Measurements from ENCODE around the gene SURF6.
"Not testable (repeated sequence)": the region's sequence is repeated elsewhere in the genome, so short reads cannot be mapped to it uniquely, and the experiment has no call there.

SURF6 gene

DNA sequence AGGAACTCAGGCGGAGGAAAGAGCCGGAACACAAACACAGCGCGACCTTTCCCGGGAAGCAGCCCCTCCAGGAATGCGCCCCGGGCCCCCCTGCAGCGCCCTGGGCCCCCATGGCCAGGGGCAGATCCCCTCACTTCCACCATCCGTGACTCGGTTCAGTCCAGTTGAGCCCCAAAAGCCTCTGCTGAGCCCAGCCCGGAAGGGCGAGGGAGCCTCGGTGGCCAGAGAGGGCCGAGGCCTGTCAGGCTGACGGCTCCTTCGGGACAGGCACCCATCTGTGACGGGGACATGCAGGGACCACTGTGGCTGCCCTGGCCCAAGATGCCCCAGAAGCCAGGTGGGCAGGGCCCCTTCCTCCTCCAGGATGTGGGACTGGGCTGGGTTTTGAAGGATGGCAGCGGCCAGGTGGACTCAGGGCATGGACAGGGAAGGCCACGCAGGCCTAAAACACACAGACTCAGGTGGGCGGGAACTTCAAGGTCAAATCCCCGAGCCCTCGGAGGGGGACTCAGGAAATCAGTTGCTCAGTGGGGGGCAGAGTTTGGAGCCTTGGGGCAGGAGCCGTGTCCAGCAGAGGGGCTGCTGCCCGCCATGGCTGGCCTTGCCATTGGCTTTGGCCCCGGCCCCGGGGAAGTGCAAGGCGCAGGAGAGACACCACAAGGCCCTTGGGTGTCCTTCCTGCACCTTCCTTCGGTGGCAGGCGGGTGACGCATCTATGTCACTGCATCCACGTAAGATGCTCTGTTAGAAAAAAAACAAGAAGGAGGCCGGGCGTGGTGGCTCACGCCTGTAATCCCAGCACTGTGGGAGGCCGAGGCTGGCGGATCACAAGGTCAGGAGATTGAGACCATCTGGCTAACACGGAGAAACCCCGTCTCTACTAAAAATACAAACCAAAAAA is 31.3 kb downstream of the SURF6 start:
- H3K4me1 Mint-ChIP-seq: no peaks in the 10 kb centered on the region
- no peak overlapping the region for H3K4me3 Mint-ChIP-seq
- H3K9me3 Mint-ChIP-seq: peaks cover 12% of the 10 kb centered on the region
- TF ChIP-seq, protein P1, sequence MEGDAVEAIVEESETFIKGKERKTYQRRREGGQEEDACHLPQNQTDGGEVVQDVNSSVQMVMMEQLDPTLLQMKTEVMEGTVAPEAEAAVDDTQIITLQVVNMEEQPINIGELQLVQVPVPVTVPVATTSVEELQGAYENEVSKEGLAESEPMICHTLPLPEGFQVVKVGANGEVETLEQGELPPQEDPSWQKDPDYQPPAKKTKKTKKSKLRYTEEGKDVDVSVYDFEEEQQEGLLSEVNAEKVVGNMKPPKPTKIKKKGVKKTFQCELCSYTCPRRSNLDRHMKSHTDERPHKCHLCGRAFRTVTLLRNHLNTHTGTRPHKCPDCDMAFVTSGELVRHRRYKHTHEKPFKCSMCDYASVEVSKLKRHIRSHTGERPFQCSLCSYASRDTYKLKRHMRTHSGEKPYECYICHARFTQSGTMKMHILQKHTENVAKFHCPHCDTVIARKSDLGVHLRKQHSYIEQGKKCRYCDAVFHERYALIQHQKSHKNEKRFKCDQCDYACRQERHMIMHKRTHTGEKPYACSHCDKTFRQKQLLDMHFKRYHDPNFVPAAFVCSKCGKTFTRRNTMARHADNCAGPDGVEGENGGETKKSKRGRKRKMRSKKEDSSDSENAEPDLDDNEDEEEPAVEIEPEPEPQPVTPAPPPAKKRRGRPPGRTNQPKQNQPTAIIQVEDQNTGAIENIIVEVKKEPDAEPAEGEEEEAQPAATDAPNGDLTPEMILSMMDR (IDR thresholded peaks at IDR 0.05): no peak
- peaks cover 32% of the 10 kb centered on the region for H3K27me3 Mint-ChIP-seq (ENCODE audit: low read depth, poor library complexity)
- peaks cover 6% of the 10 kb centered on the region for H3K36me3 Mint-ChIP-seq (ENCODE audit: low read depth)
- no peak overlapping the region for H3K27ac Mint-ChIP-seq
- DNase-seq: no peak

DNA sequence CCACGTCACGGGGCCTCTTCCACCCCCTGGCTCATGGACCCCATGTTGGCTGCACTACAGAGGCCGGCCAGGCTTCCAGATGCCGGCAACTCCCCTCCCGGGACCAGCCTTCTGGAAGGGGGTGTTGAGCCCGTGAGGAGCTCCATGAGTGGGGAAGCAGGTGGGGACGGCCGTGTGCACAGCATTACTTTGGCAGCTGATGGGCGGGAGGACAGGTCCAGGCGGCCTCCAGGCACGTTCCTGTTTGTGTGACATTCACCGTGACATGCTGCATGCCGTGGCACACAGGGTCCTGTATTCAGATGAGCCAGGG is 31.9 kb downstream of the SURF6 start:
- Mint-ChIP-seq H3K4me3 (no peak overlapping the region), H3K36me3 (ENCODE audit: low read depth) (peaks cover under 1% of the 10 kb centered on the region), H3K4me1 (no peaks in the 10 kb centered on the region), H3K27me3 (ENCODE audit: low read depth, poor library complexity) (peaks cover 31% of the 10 kb centered on the region), H3K9me3 (peaks cover 5% of the 10 kb centered on the region), H3K27ac (no peak overlapping the region)
- TF ChIP-seq, protein P1 (IDR thresholded peaks at IDR 0.05): no peak
- no peak for DNase-seq

DNA sequence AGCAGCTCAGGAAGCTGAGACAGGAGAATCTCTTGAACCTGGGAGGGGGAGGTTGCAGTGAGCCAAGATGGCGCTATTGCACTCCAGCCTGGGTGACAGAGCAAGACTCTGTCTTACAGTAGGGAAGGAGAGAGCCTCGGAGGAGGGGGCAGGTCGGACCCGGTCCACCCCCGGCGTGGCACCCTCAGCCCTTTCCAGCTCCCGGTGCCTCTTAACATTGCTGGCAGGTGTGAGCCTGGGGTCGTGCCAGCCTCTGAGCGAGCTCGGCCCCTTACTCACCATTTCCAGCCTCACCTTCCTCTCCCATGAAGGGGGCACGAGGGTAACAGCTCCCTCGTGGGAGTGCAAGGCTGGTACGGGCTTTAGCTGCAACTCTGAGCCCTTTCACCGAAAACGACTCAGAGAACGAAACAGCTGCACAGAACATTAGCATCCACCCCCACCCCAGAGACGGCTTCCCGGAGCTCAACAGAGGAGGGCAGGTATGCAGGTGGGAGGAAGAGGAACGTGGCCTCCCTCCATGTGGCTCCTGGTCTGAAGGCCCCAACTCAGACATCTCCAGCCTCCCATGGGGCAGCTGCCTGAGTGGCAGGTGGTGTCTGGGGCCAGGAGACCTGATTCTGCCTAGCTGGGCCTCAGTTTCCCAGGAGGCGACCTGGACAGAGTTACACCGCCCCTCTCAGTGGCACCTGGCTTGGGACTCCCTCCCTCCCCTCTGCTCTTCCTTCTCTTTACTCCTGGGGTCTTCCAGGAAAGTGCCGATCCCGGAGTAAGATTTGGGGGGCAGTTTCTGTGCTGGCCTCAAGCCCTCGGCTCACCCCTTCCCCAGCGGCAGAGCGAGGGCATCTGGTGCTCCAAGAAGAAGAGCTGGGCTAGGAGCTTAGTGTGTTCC is 32.5 kb downstream of the SURF6 start:
- H3K27ac Mint-ChIP-seq: no peak overlapping the region

DNA sequence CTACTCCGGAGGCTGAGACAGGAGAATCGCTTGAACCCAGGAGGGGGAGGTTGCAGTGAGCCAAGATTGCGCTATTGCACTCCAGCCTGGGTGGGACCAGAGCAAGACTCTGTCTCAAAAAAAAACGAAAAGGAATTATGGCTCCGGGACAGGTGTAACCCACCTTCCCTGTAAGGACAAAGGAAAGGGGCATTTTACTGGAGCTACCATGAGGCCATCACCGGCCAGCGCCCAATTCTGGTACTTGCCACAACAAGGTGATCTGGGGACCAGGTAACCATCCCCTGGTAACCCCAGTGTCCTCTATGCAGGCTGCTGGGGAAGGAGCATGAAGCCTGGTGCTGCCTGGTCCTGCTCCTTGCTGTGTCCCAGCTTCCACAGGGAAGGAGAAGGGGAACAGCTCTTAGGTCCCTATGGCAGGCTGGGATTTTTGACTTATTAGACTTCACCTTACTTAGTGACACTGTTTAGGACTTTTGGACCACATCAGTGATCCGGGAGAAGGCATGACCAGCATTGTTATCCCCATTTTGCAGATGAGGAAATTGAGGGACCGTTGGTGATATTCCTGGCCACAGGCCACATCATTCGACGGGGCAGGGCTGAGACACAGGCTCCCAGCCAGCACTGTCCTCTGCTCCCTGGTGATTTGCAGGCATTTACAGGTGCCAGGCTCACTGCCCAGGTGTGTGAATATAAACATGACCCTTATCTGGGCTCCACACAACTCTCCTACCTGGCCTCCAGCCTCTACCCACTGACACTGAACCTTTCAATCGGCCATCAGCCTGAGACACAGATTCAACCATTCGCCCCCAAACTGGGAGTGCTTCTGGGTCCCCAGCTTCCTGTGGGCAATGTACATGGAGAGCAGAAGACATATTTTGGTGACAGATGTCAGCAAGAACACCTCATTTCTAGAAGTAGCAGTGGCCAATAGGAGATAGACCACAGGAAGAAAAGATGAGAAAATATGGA is 34.4 kb downstream of the SURF6 start:
- no peaks in the 10 kb centered on the region for H3K36me3 Mint-ChIP-seq (ENCODE audit: low read depth)
- no peak overlapping the region for H3K27ac Mint-ChIP-seq
- H3K9me3 Mint-ChIP-seq: peaks cover 15% of the 10 kb centered on the region
- TF ChIP-seq, protein P1 (IDR thresholded peaks at IDR 0.05): no peak
- no peaks in the 10 kb centered on the region for H3K4me1 Mint-ChIP-seq
- no peak overlapping the region for H3K4me3 Mint-ChIP-seq
- no peak for DNase-seq
- peaks cover 40% of the 10 kb centered on the region for H3K27me3 Mint-ChIP-seq (ENCODE audit: low read depth, poor library complexity)

More for the DNA sequence above, 32.5 kb downstream of the SURF6 start:
- peaks cover 2% of the 10 kb centered on the region for H3K9me3 Mint-ChIP-seq
- H3K4me3 Mint-ChIP-seq: no peak overlapping the region
- no peak for DNase-seq
- peaks cover 34% of the 10 kb centered on the region for H3K27me3 Mint-ChIP-seq (ENCODE audit: low read depth, poor library complexity)
- H3K36me3 Mint-ChIP-seq (ENCODE audit: low read depth): no peaks in the 10 kb centered on the region
- TF ChIP-seq, protein P1 (IDR thresholded peaks at IDR 0.05): no peak
- H3K4me1 Mint-ChIP-seq: no peaks in the 10 kb centered on the region

DNA sequence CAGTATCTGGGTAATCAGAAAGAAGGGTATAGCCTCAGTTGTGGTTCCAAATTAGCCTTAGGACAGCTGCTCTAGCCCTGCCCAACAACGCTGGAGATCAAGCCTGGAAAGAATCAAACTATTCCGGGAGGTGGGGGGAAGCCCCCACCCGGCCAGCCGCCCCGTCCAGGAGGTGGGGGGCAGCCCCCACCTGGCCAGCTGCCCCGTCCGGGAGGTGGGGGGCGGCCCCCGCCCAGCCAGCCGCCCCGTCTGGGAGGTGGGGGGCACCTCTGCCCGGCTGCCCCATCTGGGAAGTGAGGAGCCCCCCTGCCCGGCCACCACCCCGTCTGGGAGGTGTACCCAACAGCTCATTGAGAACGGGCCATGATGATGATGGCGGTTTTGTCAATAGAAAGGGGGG is 36.0 kb downstream of the SURF6 start:
- not testable (repeated sequence) for H3K4me3 Mint-ChIP-seq; H3K36me3 Mint-ChIP-seq (ENCODE audit: low read depth); DNase-seq; H3K27ac Mint-ChIP-seq; H3K4me1 Mint-ChIP-seq
- H3K9me3 Mint-ChIP-seq: peaks cover 22% of the 10 kb centered on the region
- peaks cover 40% of the 10 kb centered on the region for H3K27me3 Mint-ChIP-seq (ENCODE audit: low read depth, poor library complexity)
